HepG2 (cell line): ENCODE measurements around the gene INSR. TPM values are rescaled to one million over a fixed set of nuclear protein-coding genes. Genes with fewer than 3 reads are reported as not detected.

Experiments
- FOXO4 ChIP-seq: sonication (generic); formaldehyde crosslinking; conservative IDR thresholded peaks from 2 replicates; pipeline ENCODE4 v1.8.1; 2023; ENCODE audit warnings: missing genetic modification reagents
- NAIF1 ChIP-seq: sonication (generic); formaldehyde crosslinking; IDR thresholded peaks from 2 replicates; pipeline ENCODE4 v1.5.0; 2020; ENCODE audit warnings: mild to moderate bottlenecking, missing genetic modification reagents, borderline replicate concordance
- RFX5 ChIP-seq: IDR thresholded peaks from 2 replicates; pipeline ENCODE4 v1.6.1; 2011; ENCODE audit warnings: low read depth, low read length, improper control_type of control experiment
- TBX3 ChIP-seq: fragments of 450-650 bp; IDR thresholded peaks from 2 replicates; pipeline ENCODE4 v1.6.1; 2017; ENCODE audit warnings: antibody characterized with exemption, mild to moderate bottlenecking, inconsistent platforms, borderline replicate concordance
- ZNF260 ChIP-seq: sonication (generic); formaldehyde crosslinking; IDR thresholded peaks from 2 replicates; pipeline ENCODE4 v1.4.0; 2020; ENCODE audit warnings: missing genetic modification reagents, low read depth, mild to moderate bottlenecking, borderline replicate concordance
- ZNF281 ChIP-seq: sonication (generic); formaldehyde crosslinking; IDR thresholded peaks from 2 replicates; pipeline ENCODE4 v1.4.0; 2020; ENCODE audit warnings: missing genetic modification reagents, borderline replicate concordance
- ZNF318 ChIP-seq: sonication (generic); formaldehyde crosslinking; IDR thresholded peaks from 2 replicates; pipeline ENCODE4 v1.4.0; 2020; ENCODE audit warnings: mild to moderate bottlenecking, missing genetic modification reagents
- ZNF609 ChIP-seq: sonication (generic); formaldehyde crosslinking; IDR thresholded peaks from 2 replicates; pipeline ENCODE4 v1.4.0; 2020; ENCODE audit warnings: mild to moderate bottlenecking, missing genetic modification reagents, borderline replicate concordance
- polyA plus RNA-seq, 8 experiments: library from polyadenylated mRNA; depleted of rRNA in 3 of 8; stranded (reverse) in 7 of 8; unstranded in 1 of 8; fragments of >200 nt; fragmentation: Illumina TruSeq in 4 of 8; extraction: Trizol in 4 of 8; gene quantifications; 2 replicates each; pipeline versions ENCODE4 v1.2.1 to v1.2.3, GENCODE V29; 2011 to 2016; ENCODE audit warnings: low read depth in 4 of 8, missing spikeins in 1 of 8, mixed read lengths in 1 of 8; ENCODE audit not compliant: insufficient read depth in 1 of 8
- total RNA-seq, 5 experiments: library from RNA; depleted of rRNA; stranded (reverse); fragments of >200 nt; fragmentation: Illumina TruSeq; extraction: Trizol; gene quantifications; 2 replicates each; pipeline ENCODE4 v1.2.3, GENCODE V29; 2016; ENCODE audit warnings: low read depth in 1 of 5

INSR gene
- total and polyA plus RNA-seq, 2 of the 13 experiments (the other 11 are each of a cell fraction or from before 2014, with no cell fraction given) = 24.2 to 29.8 TPM

GRCh38 chr19:7197760-7198696 is 96.2 kb downstream of the INSR start (continued):
- no peak for TF ChIP-seq ZNF318
- no peak for TF ChIP-seq ZNF281 (CRISPR knock-in tag)
- TF ChIP-seq FOXO4 (CRISPR knock-in tag) = no peak
- TF ChIP-seq ZNF260 = no peak
- 0 out of 2 replicates have a peak, but pooled peaks have one; percentile 27 for TF ChIP-seq ZNF609 (CRISPR knock-in tag)
- peak; percentile 32; the same call in 1 of the 2 replicates for TF ChIP-seq RFX5
- TF ChIP-seq NAIF1 = peak; percentile 68
- TF ChIP-seq TBX3 = no peak
